ENCODE data around the gene TMEM184A. TPM values are rescaled to one million over a fixed set of nuclear protein-coding genes. Genes with fewer than 3 reads are reported as not detected.
A peak's percentile ranks its signal among the peaks of the same experiment; 100 is the strongest.

The TMEM184A gene
- polyA plus RNA-seq, 2 of the 4 experiments (the other 2 are of a cell fraction): 14.3 to 18.4 TPM

DNA sequence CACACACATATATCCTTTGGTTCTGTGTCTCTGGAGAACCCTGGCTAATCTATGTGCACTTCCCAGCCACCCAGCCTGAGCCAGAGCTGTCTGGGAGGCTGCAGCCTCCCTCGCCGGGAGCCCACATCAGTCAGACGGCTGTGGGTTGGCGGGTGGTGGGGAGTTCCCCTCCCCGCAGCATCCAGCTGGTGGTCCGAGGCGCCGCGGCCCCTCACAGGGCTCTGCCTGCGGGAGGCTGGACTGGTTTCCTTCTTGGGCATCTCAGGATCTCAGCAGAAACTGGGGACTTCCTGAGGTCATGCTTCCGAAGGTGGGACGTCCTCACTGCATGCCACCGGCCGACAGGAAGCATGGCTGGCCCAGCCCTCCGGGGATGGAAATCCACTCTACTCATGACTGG lies 35.9 kb upstream of the TMEM184A start (continued):
- TF ChIP-seq GATA3 (IDR thresholded peaks at IDR 0.05; ENCODE audit: borderline replicate concordance): no peak
- TF ChIP-seq CHD2 (IDR thresholded peaks at IDR 0.05; ENCODE audit: low read length, partially characterized antibody): no peak
- TF ChIP-seq, protein P1, sequence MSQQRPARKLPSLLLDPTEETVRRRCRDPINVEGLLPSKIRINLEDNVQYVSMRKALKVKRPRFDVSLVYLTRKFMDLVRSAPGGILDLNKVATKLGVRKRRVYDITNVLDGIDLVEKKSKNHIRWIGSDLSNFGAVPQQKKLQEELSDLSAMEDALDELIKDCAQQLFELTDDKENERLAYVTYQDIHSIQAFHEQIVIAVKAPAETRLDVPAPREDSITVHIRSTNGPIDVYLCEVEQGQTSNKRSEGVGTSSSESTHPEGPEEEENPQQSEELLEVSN (IDR thresholded peaks at IDR 0.05; ENCODE audit: borderline replicate concordance, low read depth): no peak
- TF ChIP-seq MAFK (IDR thresholded peaks at IDR 0.05; ENCODE audit: partially characterized antibody): no peak
- TF ChIP-seq EHF (CRISPR knock-in tag; IDR thresholded peaks at IDR 0.05): no peak
- TF ChIP-seq ZNF302 (CRISPR knock-in tag; IDR thresholded peaks at IDR 0.05): no peak
- no peak for TF ChIP-seq TP53 (CRISPR knock-in tag; IDR thresholded peaks at IDR 0.05)
- TF ChIP-seq, protein P2, sequence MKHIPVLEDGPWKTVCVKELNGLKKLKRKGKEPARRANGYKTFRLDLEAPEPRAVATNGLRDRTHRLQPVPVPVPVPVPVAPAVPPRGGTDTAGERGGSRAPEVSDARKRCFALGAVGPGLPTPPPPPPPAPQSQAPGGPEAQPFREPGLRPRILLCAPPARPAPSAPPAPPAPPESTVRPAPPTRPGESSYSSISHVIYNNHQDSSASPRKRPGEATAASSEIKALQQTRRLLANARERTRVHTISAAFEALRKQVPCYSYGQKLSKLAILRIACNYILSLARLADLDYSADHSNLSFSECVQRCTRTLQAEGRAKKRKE (CRISPR knock-in tag; IDR thresholded peaks at IDR 0.05; ENCODE audit: low read depth): no peak

DNA sequence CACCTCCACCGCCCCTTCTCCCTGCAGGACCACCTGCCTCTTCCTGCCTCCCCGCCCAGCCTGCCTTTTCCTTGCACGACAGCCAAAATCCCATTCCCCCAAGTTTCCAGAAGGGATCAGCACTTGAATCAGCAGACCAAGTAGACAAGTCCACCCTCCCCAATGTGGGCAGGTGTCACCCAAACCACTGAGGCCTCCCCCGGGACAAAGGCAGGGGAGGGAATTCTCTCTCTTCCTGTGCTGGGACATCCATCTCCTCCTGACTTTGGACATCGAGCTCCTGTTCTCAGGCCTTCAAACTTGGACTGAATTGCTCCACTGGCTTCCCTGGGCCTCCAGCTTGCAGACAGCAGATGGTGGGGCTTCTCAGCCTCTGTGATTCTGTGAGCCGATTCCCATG lies 35.4 kb upstream of the TMEM184A start:
- TF ChIP-seq POLR2A (IDR thresholded peaks at IDR 0.05; ENCODE audit: low read length) (no peak), CEBPB (IDR thresholded peaks at IDR 0.05) (no peak), NR3C1 (IDR thresholded peaks at IDR 0.05) (no peak)
- Histone ChIP-seq H3K4me2 (no peak overlapping the region), H3K4me1 (no peaks in the 10 kb centered on the region), H3K9me3 (peaks cover 14% of the 10 kb centered on the region), H3K27ac (no peak overlapping the region), H3K4me3 (no peak overlapping the region)
- POLR2A ChIA-PET: no interaction called here
- CTCF ChIA-PET: interaction anchor here (0.6 to 5.7 kb wide), 7 partner anchors 10 to 792 kb away, joined by 3 to 23 read pairs (median 3); no protein-coding TSS in a partner anchor
- ATAC-seq: 0 out of 6 replicates have a peak, but pooled peaks of 1 of the 2 experiments have one; percentile 8
- 74% methylated on average over 6 of the region's 6 CpGs for WGBS (ENCODE audit: missing lambda C conversion rate)
- no peak for FAIRE-seq
- DNase-seq (ENCODE audit: low read depth in 1 of 2, low spot score in 1 of 2): no peak

DNA sequence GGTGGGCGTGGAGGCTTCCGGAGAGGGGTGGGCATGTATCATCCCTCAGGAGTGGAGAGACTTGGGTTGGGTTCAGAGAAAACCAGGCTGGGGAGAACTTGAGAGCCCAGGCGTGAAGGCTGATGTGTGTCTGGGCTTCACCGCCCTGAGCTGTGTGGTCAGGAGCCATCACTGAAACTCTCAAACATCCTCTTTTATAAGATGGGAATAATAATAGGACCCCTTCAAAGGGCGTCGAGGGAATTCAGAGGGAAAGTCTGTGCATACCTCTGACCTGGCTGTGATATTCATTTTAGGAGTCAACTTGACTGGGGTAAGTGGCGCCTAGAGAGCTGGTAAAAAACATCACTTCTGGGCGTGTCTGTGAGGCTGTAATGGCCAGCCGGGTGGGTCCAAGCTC lies 34.9 kb upstream of the TMEM184A start:
- Histone ChIP-seq H3K4me1 (no peaks in the 10 kb centered on the region), H3K27ac (no peak overlapping the region), H3K4me2 (no peak overlapping the region), H3K4me3 (no peak overlapping the region), H3K9me3 (peaks cover 14% of the 10 kb centered on the region)
- DNase-seq (ENCODE audit: low read depth in 1 of 2, low spot score in 1 of 2) (no peak), ATAC-seq (no peak), FAIRE-seq (no peak)
- CTCF ChIA-PET: interaction anchor here (0.6 to 5.7 kb wide), 7 partner anchors 10 to 792 kb away, joined by 3 to 23 read pairs (median 3); no protein-coding TSS in a partner anchor
- TF ChIP-seq FOSB (CRISPR knock-in tag; IDR thresholded peaks at IDR 0.05) (no peak), HOXB13 (CRISPR knock-in tag; IDR thresholded peaks at IDR 0.05; ENCODE audit: low read depth) (no peak), NPAS2 (CRISPR knock-in tag; IDR thresholded peaks at IDR 0.05; ENCODE audit: borderline replicate concordance) (no peak), HDAC2 (IDR thresholded peaks at IDR 0.05) (no peak), BHLHE40 (IDR thresholded peaks at IDR 0.05; ENCODE audit: low read depth, low read length) (no peak), CBX8 (IDR thresholded peaks at IDR 0.05) (no peak), ZSCAN20 (CRISPR knock-in tag; IDR thresholded peaks at IDR 0.05) (no peak), TP53 (CRISPR knock-in tag; IDR thresholded peaks at IDR 0.05) (no peak), KDM5A (IDR thresholded peaks at IDR 0.05) (no peak), ESRRA (IDR thresholded peaks at IDR 0.05; ENCODE audit: borderline replicate concordance, low read length) (no peak), EHMT2 (IDR thresholded peaks at IDR 0.05; ENCODE audit: low read depth) (no peak), FOXS1 (CRISPR knock-in tag; IDR thresholded peaks at IDR 0.05) (no peak), RARB (CRISPR knock-in tag; IDR thresholded peaks at IDR 0.05) (no peak), HOXA7 (CRISPR knock-in tag; IDR thresholded peaks at IDR 0.05) (no peak)
- TF ChIP-seq, protein P3, sequence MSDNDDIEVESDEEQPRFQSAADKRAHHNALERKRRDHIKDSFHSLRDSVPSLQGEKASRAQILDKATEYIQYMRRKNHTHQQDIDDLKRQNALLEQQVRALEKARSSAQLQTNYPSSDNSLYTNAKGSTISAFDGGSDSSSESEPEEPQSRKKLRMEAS (IDR thresholded peaks at IDR 0.05): no peak
- TF ChIP-seq, protein P4, sequence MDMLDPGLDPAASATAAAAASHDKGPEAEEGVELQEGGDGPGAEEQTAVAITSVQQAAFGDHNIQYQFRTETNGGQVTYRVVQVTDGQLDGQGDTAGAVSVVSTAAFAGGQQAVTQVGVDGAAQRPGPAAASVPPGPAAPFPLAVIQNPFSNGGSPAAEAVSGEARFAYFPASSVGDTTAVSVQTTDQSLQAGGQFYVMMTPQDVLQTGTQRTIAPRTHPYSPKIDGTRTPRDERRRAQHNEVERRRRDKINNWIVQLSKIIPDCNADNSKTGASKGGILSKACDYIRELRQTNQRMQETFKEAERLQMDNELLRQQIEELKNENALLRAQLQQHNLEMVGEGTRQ (IDR thresholded peaks at IDR 0.05): no peak
- TF ChIP-seq, protein P5, sequence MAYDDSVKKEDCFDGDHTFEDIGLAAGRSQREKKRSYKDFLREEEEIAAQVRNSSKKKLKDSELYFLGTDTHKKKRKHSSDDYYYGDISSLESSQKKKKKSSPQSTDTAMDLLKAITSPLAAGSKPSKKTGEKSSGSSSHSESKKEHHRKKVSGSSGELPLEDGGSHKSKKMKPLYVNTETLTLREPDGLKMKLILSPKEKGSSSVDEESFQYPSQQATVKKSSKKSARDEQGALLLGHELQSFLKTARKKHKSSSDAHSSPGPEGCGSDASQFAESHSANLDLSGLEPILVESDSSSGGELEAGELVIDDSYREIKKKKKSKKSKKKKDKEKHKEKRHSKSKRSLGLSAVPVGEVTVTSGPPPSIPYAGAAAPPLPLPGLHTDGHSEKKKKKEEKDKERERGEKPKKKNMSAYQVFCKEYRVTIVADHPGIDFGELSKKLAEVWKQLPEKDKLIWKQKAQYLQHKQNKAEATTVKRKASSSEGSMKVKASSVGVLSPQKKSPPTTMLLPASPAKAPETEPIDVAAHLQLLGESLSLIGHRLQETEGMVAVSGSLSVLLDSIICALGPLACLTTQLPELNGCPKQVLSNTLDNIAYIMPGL (CRISPR knock-in tag; IDR thresholded peaks at IDR 0.05; ENCODE audit: borderline replicate concordance): no peak
- TF ChIP-seq, protein P1 (IDR thresholded peaks at IDR 0.05; ENCODE audit: borderline replicate concordance, low read depth): no peak
- POLR2A ChIA-PET: interaction anchor here (0.5 kb wide), 1 partner anchor 54 kb away, joined by 3 read pairs; no protein-coding TSS in a partner anchor
- WGBS (ENCODE audit: missing lambda C conversion rate): 63% methylated on average over 9 of the region's 9 CpGs

All from A549 (cell line).